Nephron progenitor cell (in vitro differentiated cells): Measurements from ENCODE around the gene PPP4R3A.

Source experiments
- DNase-seq: peaks from one replicate; pipeline ENCODE4 v3.0.0; 2021
- H3K27ac Mint-ChIP-seq: 2 replicates; pipeline ENCODE4 v1.8.0; 2021; ENCODE audit warnings: mild to moderate bottlenecking, moderate library complexity, mixed read lengths
- H3K27me3 Mint-ChIP-seq: 2 replicates; pipeline ENCODE4 v1.8.0; 2021; ENCODE audit warnings: mild to moderate bottlenecking, low read depth, mixed read lengths; ENCODE audit not compliant: poor library complexity
- H3K36me3 Mint-ChIP-seq: 2 replicates; pipeline ENCODE4 v1.8.0; 2021; ENCODE audit warnings: low read depth, mixed read lengths
- H3K4me1 Mint-ChIP-seq: 2 replicates; pipeline ENCODE4 v1.8.0; 2021; ENCODE audit warnings: mixed read lengths
- H3K4me3 Mint-ChIP-seq: 2 replicates; pipeline ENCODE4 v1.8.0; 2021; ENCODE audit warnings: mild to moderate bottlenecking, moderate library complexity, mixed read lengths
- H3K9me3 Mint-ChIP-seq: 2 replicates; pipeline ENCODE4 v1.8.0; 2021; ENCODE audit warnings: mild to moderate bottlenecking, moderate library complexity, mixed read lengths
- CTCF ChIP-seq: fragments of 200-600 bp; sonication (generic); IDR thresholded peaks from 2 replicates; pipeline ENCODE4 v1.5.0; 2021; ENCODE audit warnings: antibody characterized with exemption

The PPP4R3A gene

GRCh38 chr14:91510171-91511042 is at the start of gene PPP4R3A:
TSS of gene PPP4R3A (minus strand) at chr14:91510310. CDS start at chr14:91509647, 663 bp downstream.
- no peak for TF ChIP-seq CTCF
- DNase-seq: peak; percentile 92
- peaks cover 16% of the 10 kb centered on the region for H3K36me3 Mint-ChIP-seq
- no peaks in the 10 kb centered on the region for H3K9me3 Mint-ChIP-seq
- peak within 1 kb of the TSS; percentile 100 for H3K27ac Mint-ChIP-seq
- H3K4me1 Mint-ChIP-seq: peaks cover 22% of the 10 kb centered on the region
- no peaks in the 10 kb centered on the region for H3K27me3 Mint-ChIP-seq
- H3K4me3 Mint-ChIP-seq: peak within 1 kb of the TSS; percentile 98

- H3K4me3 Mint-ChIP-seq: no peak overlapping the region
- peaks cover 7% of the 10 kb centered on the region for H3K27me3 Mint-ChIP-seq
- peaks cover 52% of the 10 kb centered on the region for H3K9me3 Mint-ChIP-seq
- H3K4me1 Mint-ChIP-seq: peaks cover 10% of the 10 kb centered on the region
- no peak for TF ChIP-seq CTCF
- H3K36me3 Mint-ChIP-seq: peaks cover 7% of the 10 kb centered on the region
- H3K27ac Mint-ChIP-seq: no peak overlapping the region
- no peak for DNase-seq
These were observed 45.4 kb upstream of the PPP4R3A start for GRCh38 chr14:91555531-91555930.

GRCh38 chr14:91554535-91555332 is 44.6 kb upstream of the PPP4R3A start:
- H3K36me3 Mint-ChIP-seq: peaks cover 7% of the 10 kb centered on the region
- H3K9me3 Mint-ChIP-seq: peaks cover 44% of the 10 kb centered on the region
- no peak overlapping the region for H3K4me3 Mint-ChIP-seq
- peaks cover 10% of the 10 kb centered on the region for H3K4me1 Mint-ChIP-seq
- DNase-seq: peak; percentile 38
- H3K27ac Mint-ChIP-seq: no peak overlapping the region
- peaks cover 4% of the 10 kb centered on the region for H3K27me3 Mint-ChIP-seq
- TF ChIP-seq CTCF: no peak

GRCh38 chr14:91548108-91548507 is 38.0 kb upstream of the PPP4R3A start:
- no peak for TF ChIP-seq CTCF
- Mint-ChIP-seq H3K4me1 (no peaks in the 10 kb centered on the region), H3K36me3 (no peaks in the 10 kb centered on the region), H3K4me3 (no peak overlapping the region), H3K9me3 (no peaks in the 10 kb centered on the region), H3K27me3 (peaks cover 12% of the 10 kb centered on the region), H3K27ac (no peak overlapping the region)
- no peak for DNase-seq

- H3K27me3 Mint-ChIP-seq: peaks cover 12% of the 10 kb centered on the region
- no peak for TF ChIP-seq CTCF
- H3K4me1 Mint-ChIP-seq: no peaks in the 10 kb centered on the region
- peaks cover 15% of the 10 kb centered on the region for H3K9me3 Mint-ChIP-seq
- H3K4me3 Mint-ChIP-seq: no peak overlapping the region
- no peak for DNase-seq
- H3K36me3 Mint-ChIP-seq: peaks cover under 1% of the 10 kb centered on the region
- H3K27ac Mint-ChIP-seq: no peak overlapping the region
These were observed 36.0 kb upstream of the PPP4R3A start for GRCh38 chr14:91545946-91546716.
